KMS-11 (cell line): ENCODE measurements around the gene IL24.
"Not testable (repeated sequence)": the region's sequence is repeated elsewhere in the genome, so short reads cannot be mapped to it uniquely, and the experiment has no call there.

ENCODE experiments used
- H2AFZ ChIP-seq: fragments of 200-600 bp; sonication (generic); 2 replicates; pipeline ENCODE4 v1.6.1; 2016; ENCODE audit warnings: antibody characterized with exemption, mixed run types, low read depth
- H3K27ac ChIP-seq: fragments of 200-600 bp; sonication (generic); 2 replicates; pipeline ENCODE4 v1.6.1; 2016; ENCODE audit warnings: mild to moderate bottlenecking, mixed run types
- H3K27me3 ChIP-seq: fragments of 200-600 bp; sonication (generic); 2 replicates; pipeline ENCODE4 v1.6.1; 2017; ENCODE audit warnings: mild to moderate bottlenecking, low read depth, mixed run types, moderate library complexity; ENCODE audit not compliant: insufficient read depth
- H3K36me3 ChIP-seq: fragments of 200-600 bp; sonication (generic); 2 replicates; pipeline ENCODE4 v1.6.1; 2017; ENCODE audit warnings: mild to moderate bottlenecking, mixed run types; ENCODE audit not compliant: insufficient read depth
- H3K4me1 ChIP-seq: fragments of 200-600 bp; sonication (generic); 2 replicates; pipeline ENCODE4 v1.6.1; 2016; ENCODE audit warnings: mild to moderate bottlenecking, low read depth, mixed run types; ENCODE audit not compliant: poor library complexity, severe bottlenecking
- H3K4me2 ChIP-seq: fragments of 200-600 bp; sonication (generic); 2 replicates; pipeline ENCODE4 v1.7.0; 2016; ENCODE audit warnings: mild to moderate bottlenecking, mixed run types
- H3K4me3 ChIP-seq: fragments of 200-600 bp; sonication (generic); IDR thresholded peaks from 2 replicates; pipeline ENCODE4 v1.6.1; 2017; ENCODE audit warnings: low read depth, low read length, mixed read lengths; ENCODE audit not compliant: insufficient read depth
- H3K79me2 ChIP-seq: fragments of 200-600 bp; sonication (generic); 2 replicates; pipeline ENCODE4 v1.6.1; 2016; ENCODE audit warnings: low read depth, mixed run types; ENCODE audit not compliant: insufficient read depth
- H3K9ac ChIP-seq: fragments of 200-600 bp; sonication (generic); 2 replicates; pipeline ENCODE4 v1.6.1; 2016; ENCODE audit warnings: mild to moderate bottlenecking, mixed run types
- H4K20me1 ChIP-seq: fragments of 200-600 bp; sonication (generic); 2 replicates; pipeline ENCODE4 v1.6.1; 2016; ENCODE audit warnings: mild to moderate bottlenecking, mixed run types; ENCODE audit not compliant: insufficient read depth
- CTCF ChIP-seq: fragments of 200-600 bp; sonication (generic); conservative IDR thresholded peaks from 2 replicates; pipeline ENCODE4 v1.6.1; 2017; ENCODE audit warnings: low read depth, mild to moderate bottlenecking, antibody characterized with exemption, low read length, moderate library complexity, mixed read lengths

The IL24 gene

GRCh38 chr1:206921772-206922265 is 24.6 kb downstream of the IL24 start, which contains the start of gene FCMR:
Gene FCMR, minus strand, starts transcription at chr1:206921941. Its CDS starts 87 bp downstream, at chr1:206921854.
- peak within 1 kb of the TSS; percentile 15; the same call in 1 of the 2 replicates for H2AFZ ChIP-seq
- H3K9ac ChIP-seq = no peak within 1 kb of the TSS
- no peak for TF ChIP-seq CTCF
- H3K4me2 ChIP-seq = no peak within 1 kb of the TSS
- no peaks in the 10 kb centered on the region for H3K36me3 ChIP-seq
- no peak within 1 kb of the TSS for H3K27ac ChIP-seq
- H3K79me2 ChIP-seq = no peaks in the 10 kb centered on the region
- no peak within 1 kb of the TSS for H3K4me3 ChIP-seq
- H3K27me3 ChIP-seq = no peaks in the 10 kb centered on the region
- no peaks in the 10 kb centered on the region for H4K20me1 ChIP-seq
- peaks cover 3% of the 10 kb centered on the region for H3K4me1 ChIP-seq

GRCh38 chr1:206922524-206922923 is 25.3 kb downstream of the IL24 start:
- no peaks in the 10 kb centered on the region for H3K27me3 ChIP-seq
- no peak overlapping the region for H3K9ac ChIP-seq
- H4K20me1 ChIP-seq = no peaks in the 10 kb centered on the region
- no peak overlapping the region for H2AFZ ChIP-seq
- H3K4me1 ChIP-seq = peaks cover 3% of the 10 kb centered on the region
- no peaks in the 10 kb centered on the region for H3K79me2 ChIP-seq
- no peaks in the 10 kb centered on the region for H3K36me3 ChIP-seq
- no peak overlapping the region for H3K4me3 ChIP-seq
- no peak for TF ChIP-seq CTCF
- no peak overlapping the region for H3K27ac ChIP-seq
- no peak overlapping the region for H3K4me2 ChIP-seq

- no peak overlapping the region for H3K4me2 ChIP-seq
- no peaks in the 10 kb centered on the region for H3K27me3 ChIP-seq
- H3K9ac ChIP-seq = no peak overlapping the region
- H3K36me3 ChIP-seq = no peaks in the 10 kb centered on the region
- TF ChIP-seq CTCF = no peak
- no peak overlapping the region for H2AFZ ChIP-seq
- peaks cover 3% of the 10 kb centered on the region for H3K4me1 ChIP-seq
- no peaks in the 10 kb centered on the region for H3K79me2 ChIP-seq
- H4K20me1 ChIP-seq = no peaks in the 10 kb centered on the region
- no peak overlapping the region for H3K4me3 ChIP-seq
- no peak overlapping the region for H3K27ac ChIP-seq
These were observed 26.0 kb downstream of the IL24 start for GRCh38 chr1:206923009-206923960.

- H3K9ac ChIP-seq, H3K4me2 ChIP-seq, H3K4me3 ChIP-seq, H4K20me1 ChIP-seq, H3K27me3 ChIP-seq, H3K27ac ChIP-seq, H3K79me2 ChIP-seq, H3K4me1 ChIP-seq, H2AFZ ChIP-seq, H3K36me3 ChIP-seq: not testable (repeated sequence)
These were observed 26.8 kb downstream of the IL24 start for GRCh38 chr1:206923961-206924557.
